HG03342 (cell line): Measurements from ENCODE around the gene UPB1.

Experiments used
- ATAC-seq: cut with Tn5 transposase; IDR thresholded peaks from one replicate; pipeline ENCODE4 v1.9.1; 2021; ENCODE audit warnings: mild to moderate bottlenecking, moderate library complexity; ENCODE audit not compliant: unreplicated experiment

The UPB1 gene

GRCh38 chr22:24563246-24563645, 68.1 kb downstream of the UPB1 start:
- ATAC-seq, result no peak

- no peak for ATAC-seq
These were observed 69.4 kb downstream of the UPB1 start for GRCh38 chr22:24564376-24565058.

- ATAC-seq, result no peak
These were observed 69.9 kb downstream of the UPB1 start for GRCh38 chr22:24565077-24565476.

GRCh38 chr22:24566899-24567511, 71.9 kb downstream of the UPB1 start:
- no peak for ATAC-seq

DNA sequence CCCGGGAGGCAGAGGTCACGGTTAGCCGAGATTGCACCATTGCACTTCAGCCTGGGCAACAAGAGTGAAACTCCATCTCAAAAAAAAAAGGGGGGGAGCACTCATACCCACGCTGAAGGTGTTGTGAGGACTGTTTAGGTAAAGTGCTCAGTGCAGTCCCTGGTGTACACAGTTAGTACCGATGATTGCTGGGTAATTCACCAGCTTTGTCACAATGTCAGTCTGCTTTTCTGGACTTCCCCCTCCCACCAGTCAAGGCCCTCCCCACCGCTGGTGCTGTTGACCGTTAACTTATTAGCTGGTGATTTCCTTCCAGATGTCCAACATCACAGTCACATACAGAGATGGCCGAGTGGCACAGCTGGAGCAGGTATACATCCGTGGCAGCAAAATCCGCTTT, 72.5 kb downstream of the UPB1 start:
- ATAC-seq, result no peak

GRCh38 chr22:24571266-24571665, 76.1 kb downstream of the UPB1 start:
- no peak for ATAC-seq

DNA sequence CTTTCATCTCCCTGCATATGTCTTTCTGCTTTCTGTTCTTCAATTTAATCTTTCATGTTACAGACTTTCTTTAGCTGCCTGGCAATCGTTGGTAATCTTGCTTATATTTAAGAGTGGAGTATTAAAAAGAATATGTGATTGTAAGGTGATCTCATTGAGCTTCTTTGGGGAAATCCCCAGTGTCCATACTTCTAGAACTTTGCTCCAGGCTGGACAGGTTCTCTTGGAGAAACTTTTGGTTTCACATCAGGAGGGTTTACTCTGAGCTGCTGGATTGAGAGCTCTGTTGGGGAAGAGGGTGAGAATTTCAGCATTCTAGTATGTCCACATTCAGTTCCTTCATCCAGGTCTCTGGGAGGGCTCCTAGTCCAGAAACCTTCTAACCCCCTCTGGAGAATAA, 81.6 kb downstream of the UPB1 start:
- no peak for ATAC-seq
